Glutamatergic neuron (in vitro differentiated cells): ENCODE data around the gene GPSM3. TPM values are rescaled to one million over a fixed set of nuclear protein-coding genes. Genes with fewer than 3 reads are reported as not detected.
A peak's percentile ranks its signal among the peaks of the same experiment; 100 is the strongest.
"Not testable (repeated sequence)": the region's sequence is repeated elsewhere in the genome, so short reads cannot be mapped to it uniquely, and the experiment has no call there.

Experiments used
- DNase-seq: peaks from one replicate; pipeline ENCODE4 v3.0.0; 2022
- H3K27ac Mint-ChIP-seq: one replicate; pipeline ENCODE4 v1.8.0; 2020; ENCODE audit warnings: mild to moderate bottlenecking, mixed read lengths, inconsistent platforms; ENCODE audit not compliant: unreplicated experiment
- H3K27me3 Mint-ChIP-seq: one replicate; pipeline ENCODE4 v1.8.0; 2020; ENCODE audit warnings: mild to moderate bottlenecking, moderate library complexity, mixed read lengths, inconsistent platforms; ENCODE audit not compliant: unreplicated experiment
- H3K36me3 Mint-ChIP-seq: one replicate; pipeline ENCODE4 v1.8.0; 2020; ENCODE audit warnings: mild to moderate bottlenecking, mixed read lengths, inconsistent platforms; ENCODE audit not compliant: unreplicated experiment
- H3K4me1 Mint-ChIP-seq: one replicate; pipeline ENCODE4 v1.8.0; 2020; ENCODE audit warnings: mild to moderate bottlenecking, low read depth, mixed read lengths, inconsistent platforms; ENCODE audit not compliant: unreplicated experiment
- H3K4me3 Mint-ChIP-seq: one replicate; pipeline ENCODE4 v1.8.0; 2020; ENCODE audit warnings: mild to moderate bottlenecking, mixed read lengths, inconsistent platforms; ENCODE audit not compliant: unreplicated experiment
- H3K9me3 Mint-ChIP-seq: one replicate; pipeline ENCODE4 v1.8.0; 2020; ENCODE audit warnings: mild to moderate bottlenecking, moderate library complexity, mixed read lengths, inconsistent platforms; ENCODE audit not compliant: unreplicated experiment
- CTCF ChIP-seq: fragments of 200-600 bp; sonication (generic); IDR thresholded peaks from one replicate; pipeline ENCODE4 v1.5.0; 2021; ENCODE audit not compliant: partially characterized antibody, unreplicated experiment
- total RNA-seq: library from RNA; stranded (reverse); fragmentation: NEBNext Ultra II Directional; extraction: Animal tissue kit (Norgen Biotek cat#: 25700); gene quantifications from one replicate; pipeline ENCODE4 v1.2.1, GENCODE V29; 2021; ENCODE audit not compliant: unreplicated experiment

Gene GPSM3
- total RNA-seq, 1 donor from 2014 or later, result 3.2 TPM

- Mint-ChIP-seq H3K4me3 (peak within 1 kb of the TSS; percentile 90), H3K36me3 (no peaks in the 10 kb centered on the region), H3K27me3 (peaks cover 10% of the 10 kb centered on the region), H3K4me1 (peaks cover 18% of the 10 kb centered on the region), H3K27ac (peak within 1 kb of the TSS; percentile 94), H3K9me3 (peaks cover 13% of the 10 kb centered on the region)
- no peak for TF ChIP-seq CTCF
- peak; percentile 78 for DNase-seq
Observed at GRCh38 chr6:32190054-32190851, 2.2 kb downstream of the GPSM3 start, which contains the start of gene PBX2. Gene PBX2 (minus strand): TSS chr6:32190202. CDS start chr6:32189915, 287 bp downstream.

- DNase-seq, result no peak
- Mint-ChIP-seq H3K9me3 (peaks cover 12% of the 10 kb centered on the region), H3K36me3 (no peaks in the 10 kb centered on the region), H3K27me3 (peaks cover 9% of the 10 kb centered on the region), H3K27ac (peak overlapping the region; percentile 94), H3K4me3 (peak overlapping the region; percentile 90), H3K4me1 (peaks cover 16% of the 10 kb centered on the region)
- no peak for TF ChIP-seq CTCF
Observed at GRCh38 chr6:32189742-32190053, 2.7 kb downstream of the GPSM3 start.

- Mint-ChIP-seq H3K9me3 (peaks cover 12% of the 10 kb centered on the region), H3K27me3 (peaks cover 9% of the 10 kb centered on the region), H3K36me3 (no peaks in the 10 kb centered on the region), H3K4me1 (peaks cover 14% of the 10 kb centered on the region), H3K4me3 (peak overlapping the region; percentile 90), H3K27ac (peak overlapping the region; percentile 94)
- no peak for TF ChIP-seq CTCF
- no peak for DNase-seq
Observed at GRCh38 chr6:32189069-32189741, 3.2 kb downstream of the GPSM3 start.

- H3K36me3 Mint-ChIP-seq, result no peaks in the 10 kb centered on the region
- DNase-seq, result no peak
- H3K4me1 Mint-ChIP-seq, result peaks cover 14% of the 10 kb centered on the region
- H3K9me3 Mint-ChIP-seq, result peaks cover 12% of the 10 kb centered on the region
- peak overlapping the region; percentile 90 for H3K4me3 Mint-ChIP-seq
- peaks cover 9% of the 10 kb centered on the region for H3K27me3 Mint-ChIP-seq
- no peak for TF ChIP-seq CTCF
- H3K27ac Mint-ChIP-seq, result peak overlapping the region; percentile 94
Observed at GRCh38 chr6:32188381-32189068, 3.9 kb downstream of the GPSM3 start.

- H3K4me3 Mint-ChIP-seq, result peak overlapping the region; percentile 38
- not testable (repeated sequence) for H3K27me3 Mint-ChIP-seq, DNase-seq, H3K36me3 Mint-ChIP-seq
- peak overlapping the region; percentile 17 for H3K27ac Mint-ChIP-seq
- peaks cover 12% of the 10 kb centered on the region for H3K9me3 Mint-ChIP-seq
- H3K4me1 Mint-ChIP-seq, result peaks cover 14% of the 10 kb centered on the region
Observed at GRCh38 chr6:32187725-32188380, 4.6 kb downstream of the GPSM3 start.
